ENCODE data around the gene BCL11B.

GRCh38 chr14:99253890-99254289, 18.1 kb downstream of the BCL11B start:
- no peak for TF ChIP-seq EP300 (IDR thresholded peaks at IDR 0.05; ENCODE audit: borderline replicate concordance)
- no peak for TF ChIP-seq CREB1 (IDR thresholded peaks at IDR 0.05; ENCODE audit: low read depth)
- TF ChIP-seq YY1 (IDR thresholded peaks at IDR 0.05; ENCODE audit: low read depth): no peak
- TF ChIP-seq, protein P1, sequence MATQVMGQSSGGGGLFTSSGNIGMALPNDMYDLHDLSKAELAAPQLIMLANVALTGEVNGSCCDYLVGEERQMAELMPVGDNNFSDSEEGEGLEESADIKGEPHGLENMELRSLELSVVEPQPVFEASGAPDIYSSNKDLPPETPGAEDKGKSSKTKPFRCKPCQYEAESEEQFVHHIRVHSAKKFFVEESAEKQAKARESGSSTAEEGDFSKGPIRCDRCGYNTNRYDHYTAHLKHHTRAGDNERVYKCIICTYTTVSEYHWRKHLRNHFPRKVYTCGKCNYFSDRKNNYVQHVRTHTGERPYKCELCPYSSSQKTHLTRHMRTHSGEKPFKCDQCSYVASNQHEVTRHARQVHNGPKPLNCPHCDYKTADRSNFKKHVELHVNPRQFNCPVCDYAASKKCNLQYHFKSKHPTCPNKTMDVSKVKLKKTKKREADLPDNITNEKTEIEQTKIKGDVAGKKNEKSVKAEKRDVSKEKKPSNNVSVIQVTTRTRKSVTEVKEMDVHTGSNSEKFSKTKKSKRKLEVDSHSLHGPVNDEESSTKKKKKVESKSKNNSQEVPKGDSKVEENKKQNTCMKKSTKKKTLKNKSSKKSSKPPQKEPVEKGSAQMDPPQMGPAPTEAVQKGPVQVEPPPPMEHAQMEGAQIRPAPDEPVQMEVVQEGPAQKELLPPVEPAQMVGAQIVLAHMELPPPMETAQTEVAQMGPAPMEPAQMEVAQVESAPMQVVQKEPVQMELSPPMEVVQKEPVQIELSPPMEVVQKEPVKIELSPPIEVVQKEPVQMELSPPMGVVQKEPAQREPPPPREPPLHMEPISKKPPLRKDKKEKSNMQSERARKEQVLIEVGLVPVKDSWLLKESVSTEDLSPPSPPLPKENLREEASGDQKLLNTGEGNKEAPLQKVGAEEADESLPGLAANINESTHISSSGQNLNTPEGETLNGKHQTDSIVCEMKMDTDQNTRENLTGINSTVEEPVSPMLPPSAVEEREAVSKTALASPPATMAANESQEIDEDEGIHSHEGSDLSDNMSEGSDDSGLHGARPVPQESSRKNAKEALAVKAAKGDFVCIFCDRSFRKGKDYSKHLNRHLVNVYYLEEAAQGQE (IDR thresholded peaks at IDR 0.05; ENCODE audit: low read depth): no peak
- TF ChIP-seq TCF12 (IDR thresholded peaks at IDR 0.05; ENCODE audit: low read depth): no peak
- TF ChIP-seq CEBPB (IDR thresholded peaks at IDR 0.05): no peak
- no peak for TF ChIP-seq RAD21 (IDR thresholded peaks at IDR 0.05; ENCODE audit: low read depth)
- TF ChIP-seq MAX (IDR thresholded peaks at IDR 0.05): no peak
- no peak for TF ChIP-seq TEAD4 (IDR thresholded peaks at IDR 0.05)
- no peak for TF ChIP-seq USF1 (IDR thresholded peaks at IDR 0.05)
- TF ChIP-seq EGR1 (IDR thresholded peaks at IDR 0.05): no peak
- no peak for TF ChIP-seq TAF1 (IDR thresholded peaks at IDR 0.05; ENCODE audit: low read depth)
- no peak for TF ChIP-seq FOXM1 (IDR thresholded peaks at IDR 0.05; ENCODE audit: borderline replicate concordance, low read depth)

Measured in Ishikawa (cell line).